K562 (cell line): ENCODE data around the gene PAN2. TPM values are rescaled to one million over a fixed set of nuclear protein-coding genes. Genes with fewer than 3 reads are reported as not detected.

Experiments used
- CBX8 ChIP-seq: fragments of 200-600 bp; sonication (generic); IDR thresholded peaks from 2 replicates; pipeline ENCODE4 v1.6.1; 2012; ENCODE audit warnings: borderline replicate concordance, mixed run types, low read depth, mild to moderate bottlenecking, moderate library complexity, mixed read lengths, low read length, control low read depth, inconsistent platforms; ENCODE audit not compliant: poor library complexity, severe bottlenecking; ENCODE audit errors: extremely low read depth
- EP400 ChIP-seq: fragments of 450-650 bp; IDR thresholded peaks from 2 replicates; pipeline ENCODE4 v1.6.1; 2017; ENCODE audit warnings: antibody characterized with exemption, mild to moderate bottlenecking, moderate library complexity
- RFX7 ChIP-seq: fragments of 250-450 bp; sonication (Bioruptor Pico); IDR thresholded peaks from 2 replicates; pipeline ENCODE4 v1.5.1; 2021; ENCODE audit warnings: mild to moderate bottlenecking
- SMC3 ChIP-seq: conservative IDR thresholded peaks from 2 replicates; pipeline ENCODE4 v1.6.1; 2011; ENCODE audit warnings: low read depth, low read length, improper control_type of control experiment; ENCODE audit not compliant: insufficient read depth
- ZNF12 ChIP-seq: sonication (generic); formaldehyde crosslinking; IDR thresholded peaks from 2 replicates; pipeline ENCODE4 v1.4.0; 2020; ENCODE audit warnings: mild to moderate bottlenecking, missing genetic modification reagents
- ZNF318 ChIP-seq, 2 experiments: fragments of 450-650 bp; IDR thresholded peaks; 2 replicates each; pipeline ENCODE4 v1.6.1; 2016; ENCODE audit warnings: mild to moderate bottlenecking in 2 of 2, borderline replicate concordance in 1 of 2, low read depth in 1 of 2, moderate library complexity in 1 of 2
- polyA plus RNA-seq, 8 experiments: library from polyadenylated mRNA; depleted of rRNA in 4 of 8; stranded (reverse) in 5 of 8; unstranded in 3 of 8; fragments of >200 nt; fragmentation: Nextera tagmentation in 2 of 8; fragmentation: Illumina TruSeq in 1 of 8; extraction: Ambion mirVana in 2 of 8; extraction: Trizol in 1 of 8; gene quantifications; 2 replicates each; pipeline versions ENCODE4 v1.2.1 to v1.2.3, GENCODE V29; 2011 to 2014; ENCODE audit warnings: inconsistent platforms in 1 of 8, missing spikeins in 1 of 8
- total RNA-seq, 7 experiments: library from RNA; depleted of rRNA in 6 of 7; stranded (reverse); fragments of >200 nt in 6 of 7; fragmentation: Illumina TruSeq in 2 of 7; extraction: Trizol in 2 of 7; gene quantifications; 2 replicates each; pipeline versions ENCODE4 v1.2.1 to v1.2.3, GENCODE V29; 2011 to 2021; ENCODE audit warnings: low replicate concordance in 1 of 7
- TF ChIP-seq, protein P1 (sequence below): fragments of 450-650 bp; formaldehyde crosslinking; IDR thresholded peaks from 2 replicates; pipeline ENCODE4 v1.4.0; 2022; ENCODE audit warnings: mild to moderate bottlenecking, moderate library complexity

PAN2 gene
- total and polyA plus RNA-seq, 9 of the 15 experiments (the other 6 are each of a cell fraction or from before 2014, with no cell fraction given): 15.0 to 66.1 (median 25.9) TPM

- peak in 1 of 2 experiments; percentile 97; a peak in 2 of 4 replicates for TF ChIP-seq ZNF318 (IDR thresholded peaks at IDR 0.05; ENCODE audit: borderline replicate concordance in 1 of 2, low read depth in 1 of 2)
- TF ChIP-seq EP400: peak; percentile 61
- no peak for TF ChIP-seq CBX8
- no peak for TF ChIP-seq RFX7 (CRISPR knock-in tag)
- no peak for TF ChIP-seq SMC3
- TF ChIP-seq ZNF12 (CRISPR knock-in tag): peak; percentile 70; the same call in 1 of the 2 replicates
- TF ChIP-seq, protein P1, sequence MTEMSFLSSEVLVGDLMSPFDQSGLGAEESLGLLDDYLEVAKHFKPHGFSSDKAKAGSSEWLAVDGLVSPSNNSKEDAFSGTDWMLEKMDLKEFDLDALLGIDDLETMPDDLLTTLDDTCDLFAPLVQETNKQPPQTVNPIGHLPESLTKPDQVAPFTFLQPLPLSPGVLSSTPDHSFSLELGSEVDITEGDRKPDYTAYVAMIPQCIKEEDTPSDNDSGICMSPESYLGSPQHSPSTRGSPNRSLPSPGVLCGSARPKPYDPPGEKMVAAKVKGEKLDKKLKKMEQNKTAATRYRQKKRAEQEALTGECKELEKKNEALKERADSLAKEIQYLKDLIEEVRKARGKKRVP (CRISPR knock-in tag): no peak
Measured at GRCh38 chr12:56359851-56360767, 26.3 kb upstream of the PAN2 start, which contains the start of gene STAT2 (continued).
